Kidney epithelial cell (primary cell): ENCODE results near the gene AOC3. TPM values are rescaled to one million over a fixed set of nuclear protein-coding genes. Genes with fewer than 3 reads are reported as not detected.

Experiments used
- DNase-seq: peaks from one replicate; pipeline ENCODE4 v3.0.0-alpha.2; 2010; ENCODE audit warnings: low read depth
- H3K27me3 ChIP-seq: 2 replicates; pipeline ENCODE4 v1.6.0; 2011; ENCODE audit warnings: low read length; ENCODE audit not compliant: control insufficient read depth, insufficient read depth
- H3K36me3 ChIP-seq: 2 replicates; pipeline ENCODE4 v1.5.1; 2011; ENCODE audit warnings: low read length; ENCODE audit not compliant: control insufficient read depth, insufficient read depth
- H3K4me3 ChIP-seq: 2 replicates; pipeline ENCODE4 v1.5.1; 2011; ENCODE audit warnings: low read depth, mild to moderate bottlenecking, control low read depth, low read length
- CTCF ChIP-seq: IDR thresholded peaks from 2 replicates; pipeline ENCODE4 v1.5.1; 2011; ENCODE audit warnings: mild to moderate bottlenecking, moderate library complexity, low read length, control low read depth, inconsistent platforms; ENCODE audit not compliant: insufficient read depth, poor library complexity, severe bottlenecking
- total RNA-seq: library from RNA; depleted of rRNA; stranded (reverse); fragments of >200 nt; gene quantifications from 2 replicates; pipeline ENCODE4 v1.2.3, GENCODE V29; 2015

Gene AOC3
- total RNA-seq, 1 donor from 2014 or later: 0.08 TPM

GRCh38 chr17:42814633-42815399 is 36.2 kb upstream of the AOC3 start:
- no peak for TF ChIP-seq CTCF
- H3K36me3 ChIP-seq: peaks cover 2% of the 10 kb centered on the region
- no peak overlapping the region for H3K4me3 ChIP-seq
- H3K27me3 ChIP-seq: no peaks in the 10 kb centered on the region
- no peak for DNase-seq

GRCh38 chr17:42817866-42818265 is 33.1 kb upstream of the AOC3 start:
- H3K36me3 ChIP-seq: peaks cover 2% of the 10 kb centered on the region
- H3K4me3 ChIP-seq: no peak overlapping the region
- TF ChIP-seq CTCF: no peak
- DNase-seq: no peak
- H3K27me3 ChIP-seq: no peaks in the 10 kb centered on the region

- DNase-seq: no peak
- TF ChIP-seq CTCF: no peak
- Histone ChIP-seq H3K36me3 (peaks cover 2% of the 10 kb centered on the region), H3K4me3 (no peak overlapping the region), H3K27me3 (no peaks in the 10 kb centered on the region)
Measured at GRCh38 chr17:42818379-42818778, 32.6 kb upstream of the AOC3 start.

- Histone ChIP-seq H3K27me3 (no peaks in the 10 kb centered on the region), H3K36me3 (peaks cover 2% of the 10 kb centered on the region), H3K4me3 (no peak overlapping the region)
- no peak for DNase-seq
- TF ChIP-seq CTCF: peak; percentile 77
Measured at GRCh38 chr17:42819939-42820535, 31.0 kb upstream of the AOC3 start.

- Histone ChIP-seq H3K36me3 (peaks cover 2% of the 10 kb centered on the region), H3K27me3 (no peaks in the 10 kb centered on the region), H3K4me3 (no peak overlapping the region)
- no peak for TF ChIP-seq CTCF
- no peak for DNase-seq
Measured at GRCh38 chr17:42821176-42821575, 29.8 kb upstream of the AOC3 start.
